Head of caudate nucleus (tissue), 42 donors: ENCODE measurements around the gene CNDP1.
"Not testable (repeated sequence)": the region's sequence is repeated elsewhere in the genome, so short reads cannot be mapped to it uniquely, and the experiment has no call there.

Experiments
- DNase-seq, 42 donors: peaks; one replicate each; pipeline versions ENCODE4 v3.0.0 to v3.0.0-alpha.2; 2020 to 2021; ENCODE audit warnings: mixed read lengths in 7 of 42
- intact Hi-C: fragments of 100-400 bp; cut with DNase I; formaldehyde crosslinking; loops from one replicate; pipeline ENCODE4 v1.15.0; 2022

Gene CNDP1

GRCh38 chr18:74516271-74517235 lies 17.7 kb upstream of the CNDP1 start:
- intact Hi-C loops, result no loop called here
- peak in 6 of 42 donors; percentile 13 to 37 (median 28) for DNase-seq

DNA sequence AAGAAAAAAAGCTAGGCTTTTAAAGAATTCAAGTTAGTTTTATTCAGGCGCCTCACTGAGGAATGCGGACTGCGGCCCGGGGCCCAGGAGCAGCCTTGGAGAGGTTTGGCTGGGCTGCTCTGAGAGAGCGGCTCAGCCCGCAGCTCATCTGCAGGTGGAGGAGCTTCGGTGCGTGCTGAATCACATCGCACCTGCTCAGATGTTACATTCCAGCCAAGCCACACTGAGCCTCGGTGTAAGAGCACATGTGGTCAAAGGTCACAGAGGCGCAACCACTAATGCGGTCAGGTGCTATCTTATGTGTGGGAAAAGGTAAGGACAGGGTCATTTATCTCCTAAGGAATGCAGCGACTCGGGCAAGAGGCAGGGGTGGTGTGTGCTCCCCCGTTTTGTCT lies 17.1 kb upstream of the CNDP1 start:
- peak in 7 of 42 donors; percentile 0 to 37 (median 21) for DNase-seq
- intact Hi-C loops, result no loop called here

- intact Hi-C loops, result no loop called here
- DNase-seq, result peak in 10 of 42 donors; percentile 2 to 43 (median 28)
These were observed 15.6 kb upstream of the CNDP1 start for GRCh38 chr18:74518456-74519295.

DNA sequence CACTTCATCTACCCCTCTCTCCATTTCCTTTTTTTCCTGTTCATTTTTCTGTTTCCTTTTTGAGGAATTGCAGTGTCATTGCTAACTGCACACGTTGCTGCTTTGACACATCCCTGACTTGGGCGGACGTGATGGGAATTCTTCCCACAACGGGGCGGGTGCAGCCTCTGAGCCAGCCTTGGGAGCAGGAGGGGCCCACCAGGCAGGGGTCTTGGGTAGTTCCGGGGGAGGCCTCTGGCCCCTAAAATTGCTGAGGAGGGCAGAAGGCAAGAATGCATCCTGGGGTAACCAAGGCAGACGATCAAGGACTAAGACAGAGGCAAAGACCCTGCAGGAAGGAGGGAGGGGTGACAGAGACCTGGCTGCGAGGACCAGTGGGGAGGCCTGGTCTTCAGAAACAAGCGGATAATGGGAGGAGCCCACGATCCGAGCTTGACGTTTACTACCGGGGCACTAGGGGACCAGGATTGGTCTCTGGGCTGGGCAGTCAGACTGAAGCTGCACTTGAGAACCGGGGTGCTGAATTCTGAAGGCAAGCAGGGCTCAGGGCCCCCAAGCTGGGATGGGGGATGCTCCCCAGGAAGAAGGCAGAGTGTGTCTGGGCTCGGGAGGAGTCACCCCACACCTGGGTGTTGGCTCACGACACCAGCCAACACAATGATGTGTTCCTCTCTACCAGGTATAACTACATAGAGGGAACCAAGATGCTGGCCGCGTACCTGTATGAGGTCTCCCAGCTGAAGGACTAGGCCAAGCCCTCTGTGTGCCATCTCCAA lies 14.8 kb upstream of the CNDP1 start:
- intact Hi-C loops, result no loop called here
- peak in 24 of 42 donors; percentile 4 to 76 (median 56) for DNase-seq

GRCh38 chr18:74520096-74520833 lies 14.0 kb upstream of the CNDP1 start:
- intact Hi-C loops, result no loop called here
- peak in 6 of 42 donors; percentile 0 to 23 (median 6) for DNase-seq

DNA sequence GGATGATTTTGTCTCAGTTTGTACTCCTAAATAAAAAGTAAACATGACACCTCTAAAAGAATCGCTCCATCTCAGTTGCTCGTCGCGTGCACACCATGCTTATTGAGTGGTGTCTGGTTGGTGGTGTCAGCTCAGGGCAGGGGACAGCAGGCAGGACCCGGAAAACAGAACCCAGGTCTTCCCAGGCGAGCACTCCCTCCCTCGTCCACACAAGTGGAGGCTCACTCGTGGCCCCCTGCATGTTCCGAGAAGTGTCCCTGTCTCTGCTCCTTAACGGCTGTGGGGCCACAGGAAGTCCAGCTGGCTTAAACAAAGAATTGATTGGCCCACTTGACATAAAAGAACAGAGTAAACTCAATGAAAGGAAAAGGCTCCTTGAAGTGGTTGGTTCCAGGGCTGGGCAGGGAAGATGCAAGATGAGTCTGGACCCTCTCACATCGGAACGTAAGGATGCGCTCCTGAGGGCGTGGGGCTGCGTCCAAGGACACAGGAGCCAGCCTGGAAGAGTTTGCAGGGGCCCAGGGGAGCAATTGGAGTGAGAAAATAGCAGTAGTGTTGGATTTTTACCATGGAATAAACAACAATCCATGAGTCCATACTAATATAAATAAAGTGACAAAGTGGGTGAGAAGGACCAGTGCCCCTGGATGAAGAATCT lies 13.1 kb upstream of the CNDP1 start:
- intact Hi-C loops, result no loop called here
- peak in 7 of 42 donors; percentile 4 to 37 (median 20) for DNase-seq

- DNase-seq, result peak in 8 of 42 donors; percentile 6 to 34 (median 22)
- intact Hi-C loops, result no loop called here
These were observed 11.4 kb upstream of the CNDP1 start for GRCh38 chr18:74522635-74523548.

DNA sequence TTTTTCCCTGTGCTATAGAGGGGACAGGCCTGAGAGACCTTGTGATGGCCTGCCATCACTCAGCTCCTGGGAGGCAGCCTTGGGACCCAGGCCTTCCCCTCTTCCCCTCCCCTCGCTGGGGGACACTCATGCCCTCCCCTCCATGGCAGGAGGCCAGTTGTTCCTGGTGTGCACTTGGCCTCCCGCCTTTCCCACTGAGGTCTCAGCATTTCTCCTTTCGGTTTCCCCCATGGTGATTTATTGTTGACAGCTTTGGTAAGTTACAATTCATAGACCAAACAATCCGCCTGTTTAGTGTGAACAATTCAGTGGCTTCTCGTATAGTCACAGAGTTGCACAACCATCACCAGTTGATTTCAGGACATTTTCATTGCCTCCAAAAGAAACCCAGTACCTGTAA lies 10.2 kb upstream of the CNDP1 start:
- intact Hi-C loops, result no loop called here
- peak in 14 of 42 donors; percentile 20 to 78 (median 45) for DNase-seq

- intact Hi-C loops, result not testable (repeated sequence)
- peak in 5 of 42 donors; percentile 2 to 19 (median 12) for DNase-seq
These were observed 9.4 kb upstream of the CNDP1 start for GRCh38 chr18:74524915-74525314.

- intact Hi-C loops, result no loop called here
- DNase-seq, result peak in 7 of 42 donors; percentile 7 to 31 (median 18)
These were observed 8.6 kb upstream of the CNDP1 start for GRCh38 chr18:74525741-74526140.

GRCh38 chr18:74526488-74526887 lies 7.8 kb upstream of the CNDP1 start:
- DNase-seq, result no peak
- intact Hi-C loops, result no loop called here

- DNase-seq, result no peak
- intact Hi-C loops, result no loop called here
These were observed 5.8 kb upstream of the CNDP1 start for GRCh38 chr18:74528478-74528877.

GRCh38 chr18:74528913-74529312 lies 5.4 kb upstream of the CNDP1 start:
- DNase-seq, result peak in 10 of 42 donors; percentile 12 to 59 (median 37)
- intact Hi-C loops, result no loop called here

GRCh38 chr18:74529378-74529777 lies 4.9 kb upstream of the CNDP1 start:
- intact Hi-C loops, result no loop called here
- peak in 7 of 42 donors; percentile 9 to 39 (median 21) for DNase-seq

- peak in 10 of 42 donors; percentile 5 to 35 (median 18) for DNase-seq
- intact Hi-C loops, result no loop called here
These were observed 4.3 kb upstream of the CNDP1 start for GRCh38 chr18:74529811-74530583.

- DNase-seq, result peak in 4 of 42 donors; percentile 8 to 34 (median 22)
- intact Hi-C loops, result no loop called here
These were observed 3.8 kb upstream of the CNDP1 start for GRCh38 chr18:74530584-74530862.
